WTC11 (cell line): Measurements from ENCODE around the gene RSRC1. TPM values are rescaled to one million over a fixed set of nuclear protein-coding genes. Genes with fewer than 3 reads are reported as not detected.

Experiments
- ATAC-seq: fragments of 200-7000 bp; cut with Tn5 transposase; 2 replicates; pipeline ENCODE4 v1.10.0; 2021; ENCODE audit warnings: mild to moderate bottlenecking, moderate library complexity
- CTCF ChIA-PET: fragments of 300-600 bp; sonication (Branson Sonifier 250); formaldehyde crosslinking; loops from one replicate; lab custom pipeline; 2021; ENCODE audit warnings: antibody characterized with exemption; lab: Charles Lee
- POLR2A ChIA-PET: fragments of 350-600 bp; sonication (Branson Sonifier 250); formaldehyde crosslinking; loops from one replicate; lab custom pipeline; 2021; ENCODE audit warnings: antibody characterized with exemption; lab: Charles Lee
- DNase-seq: peaks from one replicate; pipeline ENCODE4 v3.0.0; 2021; ENCODE audit warnings: low spot score
- H3K27ac Mint-ChIP-seq: 2 replicates; pipeline ENCODE4 v1.8.0; 2021; ENCODE audit warnings: mixed read lengths
- H3K27me3 Mint-ChIP-seq: 2 replicates; pipeline ENCODE4 v1.8.0; 2021; ENCODE audit warnings: low read depth, mild to moderate bottlenecking, moderate library complexity, mixed read lengths
- H3K36me3 Mint-ChIP-seq: 2 replicates; pipeline ENCODE4 v1.8.0; 2021; ENCODE audit warnings: mixed read lengths
- H3K4me1 Mint-ChIP-seq: 2 replicates; pipeline ENCODE4 v1.8.0; 2022; ENCODE audit warnings: mixed read lengths
- H3K4me3 Mint-ChIP-seq: 2 replicates; pipeline ENCODE4 v1.8.0; 2021; ENCODE audit warnings: mild to moderate bottlenecking, moderate library complexity, mixed read lengths
- H3K9me3 Mint-ChIP-seq: 2 replicates; pipeline ENCODE4 v1.8.0; 2021; ENCODE audit warnings: mixed read lengths
- CBFB ChIP-seq: sonication (generic); formaldehyde crosslinking; IDR thresholded peaks from 2 replicates; pipeline ENCODE4 v1.8.1; 2022; ENCODE audit warnings: mild to moderate bottlenecking, low read depth, missing genetic modification reagents
- CDX4 ChIP-seq: fragments of 250-450 bp; sonication (Bioruptor Pico); IDR thresholded peaks from 2 replicates; pipeline ENCODE4 v1.9.0; 2021; ENCODE audit warnings: moderate library complexity, mild to moderate bottlenecking, inconsistent platforms, borderline replicate concordance
- CREM ChIP-seq: sonication (generic); formaldehyde crosslinking; IDR thresholded peaks from 2 replicates; pipeline ENCODE4 v1.8.1; 2022; ENCODE audit warnings: mild to moderate bottlenecking, missing genetic modification reagents, moderate library complexity
- ESRRA ChIP-seq: sonication (generic); formaldehyde crosslinking; IDR thresholded peaks from 2 replicates; pipeline ENCODE4 v1.8.1; 2022; ENCODE audit warnings: mild to moderate bottlenecking, missing genetic modification reagents, borderline replicate concordance
- ETV6 ChIP-seq: sonication (generic); formaldehyde crosslinking; IDR thresholded peaks from 2 replicates; pipeline ENCODE4 v1.8.1; 2022; ENCODE audit warnings: mild to moderate bottlenecking, missing genetic modification reagents
- FOXP1 ChIP-seq: sonication (generic); formaldehyde crosslinking; IDR thresholded peaks from 2 replicates; pipeline ENCODE4 v1.8.0; 2022; ENCODE audit warnings: missing genetic modification reagents, mild to moderate bottlenecking, moderate library complexity, borderline replicate concordance
- HMGA2 ChIP-seq: fragments of 250-450 bp; sonication (Bioruptor Pico); IDR thresholded peaks from 2 replicates; pipeline ENCODE4 v1.4.0; 2021; ENCODE audit warnings: mild to moderate bottlenecking, moderate library complexity
- IRF1 ChIP-seq: sonication (generic); formaldehyde crosslinking; IDR thresholded peaks from 2 replicates; pipeline ENCODE4 v1.8.0; 2023; ENCODE audit warnings: missing genetic modification reagents
- JUN ChIP-seq: sonication (generic); formaldehyde crosslinking; IDR thresholded peaks from 2 replicates; pipeline ENCODE4 v1.8.0; 2023; ENCODE audit warnings: mild to moderate bottlenecking, missing genetic modification reagents
- KAT7 ChIP-seq: sonication (generic); formaldehyde crosslinking; IDR thresholded peaks from 2 replicates; pipeline ENCODE4 v1.8.1; 2023; ENCODE audit warnings: missing genetic modification reagents, mild to moderate bottlenecking, borderline replicate concordance
- NFYB ChIP-seq: sonication (generic); formaldehyde crosslinking; conservative IDR thresholded peaks from 2 replicates; pipeline ENCODE4 v1.8.0; 2022; ENCODE audit warnings: low read depth, missing genetic modification reagents
- SP1 ChIP-seq: sonication (generic); formaldehyde crosslinking; conservative IDR thresholded peaks from 2 replicates; pipeline ENCODE4 v1.8.1; 2022; ENCODE audit warnings: missing genetic modification reagents
- STAT6 ChIP-seq: sonication (generic); formaldehyde crosslinking; conservative IDR thresholded peaks from 2 replicates; pipeline ENCODE4 v1.8.1; 2023; ENCODE audit warnings: mild to moderate bottlenecking, low read depth, missing genetic modification reagents, moderate library complexity
- TCF7 ChIP-seq: sonication (generic); formaldehyde crosslinking; IDR thresholded peaks from 2 replicates; pipeline ENCODE4 v1.8.0; 2022; ENCODE audit warnings: mild to moderate bottlenecking, low read depth, missing genetic modification reagents, moderate library complexity
- USF1 ChIP-seq: sonication (generic); formaldehyde crosslinking; IDR thresholded peaks from 2 replicates; pipeline ENCODE4 v1.8.0; 2022; ENCODE audit warnings: mild to moderate bottlenecking, missing genetic modification reagents
- ZBTB43 ChIP-seq: sonication (generic); formaldehyde crosslinking; IDR thresholded peaks from 2 replicates; pipeline ENCODE4 v1.8.1; 2023; ENCODE audit warnings: mild to moderate bottlenecking, missing genetic modification reagents
- ZNF263 ChIP-seq: sonication (generic); formaldehyde crosslinking; IDR thresholded peaks from 2 replicates; pipeline ENCODE4 v1.8.1; 2022; ENCODE audit warnings: low read depth, mild to moderate bottlenecking, moderate library complexity, missing genetic modification reagents
- ZNF281 ChIP-seq: sonication (generic); formaldehyde crosslinking; IDR thresholded peaks from 2 replicates; pipeline ENCODE4 v1.8.0; 2023; ENCODE audit warnings: mild to moderate bottlenecking, missing genetic modification reagents
- ZNF317 ChIP-seq: sonication (generic); formaldehyde crosslinking; IDR thresholded peaks from 2 replicates; pipeline ENCODE4 v1.8.1; 2023; ENCODE audit warnings: low read depth, mild to moderate bottlenecking, moderate library complexity, missing genetic modification reagents, borderline replicate concordance
- ZSCAN18 ChIP-seq: fragments of 250-450 bp; sonication (Bioruptor Pico); IDR thresholded peaks from 2 replicates; pipeline ENCODE4 v2.1.2; 2022; ENCODE audit warnings: mild to moderate bottlenecking, moderate library complexity
- total RNA-seq: library from RNA; stranded (reverse); gene quantifications from 3 replicates; pipeline ENCODE4 v1.2.3, GENCODE V29; 2021

The RSRC1 gene
- total RNA-seq, 1 experiment from 2014 or later: 21.3 TPM

- H3K9me3 Mint-ChIP-seq: no peaks in the 10 kb centered on the region
- POLR2A ChIA-PET: no interaction called here
- H3K27ac Mint-ChIP-seq: no peak overlapping the region
- no peak for DNase-seq
- H3K4me1 Mint-ChIP-seq: peaks cover 2% of the 10 kb centered on the region; the same call in 1 of the 2 replicates
- H3K36me3 Mint-ChIP-seq: no peaks in the 10 kb centered on the region
- no peak for TF ChIP-seq STAT6 (CRISPR knock-in tag)
- no peak for TF ChIP-seq CDX4
- TF ChIP-seq USF1: no peak
- no peak for TF ChIP-seq IRF1 (CRISPR knock-in tag)
- TF ChIP-seq ZNF317 (CRISPR knock-in tag): no peak
- TF ChIP-seq NFYB (CRISPR knock-in tag): no peak
- no peak for TF ChIP-seq TCF7 (CRISPR knock-in tag)
- no peak for TF ChIP-seq ZNF281 (CRISPR knock-in tag)
- TF ChIP-seq ZNF263 (CRISPR knock-in tag): no peak
- TF ChIP-seq SP1 (CRISPR knock-in tag): no peak
- TF ChIP-seq CREM: no peak
- no peak for TF ChIP-seq ZSCAN18
- TF ChIP-seq, all 79 proteins: peak for 0
- no peaks in the 10 kb centered on the region for H3K27me3 Mint-ChIP-seq
- no peak for ATAC-seq
- CTCF ChIA-PET: no interaction called here
- H3K4me3 Mint-ChIP-seq: no peak overlapping the region
These were observed 123.9 kb downstream of the RSRC1 start for GRCh38 chr3:158233791-158234190.

GRCh38 chr3:158244274-158244673 lies 134.4 kb downstream of the RSRC1 start:
- Mint-ChIP-seq H3K9me3 (no peaks in the 10 kb centered on the region), H3K27ac (no peak overlapping the region), H3K4me1 (peaks cover 11% of the 10 kb centered on the region), H3K27me3 (no peaks in the 10 kb centered on the region), H3K4me3 (no peak overlapping the region), H3K36me3 (no peaks in the 10 kb centered on the region)
- ChIA-PET CTCF (no interaction called here), POLR2A (no interaction called here)
- ATAC-seq: no peak
- DNase-seq: no peak
- TF ChIP-seq KAT7 (CRISPR knock-in tag) (no peak), ETV6 (CRISPR knock-in tag) (no peak), ESRRA (CRISPR knock-in tag) (no peak), ZBTB43 (CRISPR knock-in tag) (no peak), FOXP1 (CRISPR knock-in tag) (no peak), CBFB (CRISPR knock-in tag) (no peak), HMGA2 (CRISPR knock-in tag) (no peak), JUN (CRISPR knock-in tag) (no peak)
